Measurements from ENCODE around the gene NKX1-1.
"Not testable (repeated sequence)": the region's sequence is repeated elsewhere in the genome, so short reads cannot be mapped to it uniquely, and the experiment has no call there.

The NKX1-1 gene

DNA sequence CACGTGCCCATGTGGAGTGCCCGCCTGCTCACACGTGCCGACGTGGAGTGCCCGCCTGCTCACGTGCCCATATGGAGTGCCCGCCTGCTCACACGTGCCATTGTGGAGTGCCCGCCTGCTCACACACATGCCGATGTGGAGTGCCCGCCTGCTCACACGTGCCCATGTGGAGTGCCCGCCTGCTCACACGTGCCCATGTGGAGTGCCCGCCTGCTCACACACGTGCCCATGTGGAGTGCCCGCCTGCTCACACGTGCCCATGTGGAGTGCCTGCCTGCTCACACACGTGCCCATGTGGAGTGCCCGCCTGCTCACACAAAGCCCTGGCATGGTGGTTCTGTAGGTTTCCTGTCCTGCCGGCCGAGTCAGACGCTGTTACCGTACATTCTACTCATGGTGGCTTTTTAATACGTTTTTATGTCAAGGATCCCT, 10.8 kb downstream of the NKX1-1 start:
- H2BK5ac ChIP-seq (ENCODE audit: low read depth, low read length, poor library complexity, severe bottlenecking); H3K79me1 ChIP-seq (replicated peaks; ENCODE audit: low read length, poor library complexity, severe bottlenecking); H2BK120ac ChIP-seq (ENCODE audit: low read depth, low read length); H3K18ac ChIP-seq (ENCODE audit: low read depth in 1 of 2, low read length in 2 of 2); H2BK12ac ChIP-seq (ENCODE audit: low read length in 2 of 2); H3K27ac ChIP-seq (ENCODE audit: low read length, poor library complexity, severe bottlenecking); H3K14ac ChIP-seq (ENCODE audit: low read length in 2 of 2); H4K91ac ChIP-seq (ENCODE audit: low read length); H3K4me1 ChIP-seq (ENCODE audit: control insufficient read depth, insufficient read depth, low read depth, low read length); H3K4me2 ChIP-seq (ENCODE audit: low read length, poor library complexity, severe bottlenecking); H2BK15ac ChIP-seq (ENCODE audit: low read depth, poor library complexity, severe bottlenecking); DNase-seq; H3K9ac ChIP-seq (ENCODE audit: low read length); H3K4me3 ChIP-seq (ENCODE audit: insufficient read depth in 1 of 2, low read depth in 1 of 2, low read length in 2 of 2); H3K23ac ChIP-seq (ENCODE audit: low read length in 2 of 2); H2AK5ac ChIP-seq (ENCODE audit: low read length, severe bottlenecking); H4K8ac ChIP-seq (ENCODE audit: low read length); H3K27me3 ChIP-seq (ENCODE audit: control insufficient read depth in 1 of 2, insufficient read depth in 1 of 2, low read length in 2 of 2); H3K4ac ChIP-seq (ENCODE audit: low read depth in 1 of 2, low read length in 2 of 2); H2AFZ ChIP-seq (ENCODE audit: low read depth, low read length): not testable (repeated sequence)
- Histone ChIP-seq H3K36me3 (ENCODE audit: control insufficient read depth in 1 of 2, insufficient read depth in 2 of 2, low read depth in 1 of 2, low read length in 2 of 2) (peaks cover 29 to 38% of the 10 kb centered on the region in 2 experiments), H3K9me3 (ENCODE audit: control insufficient read depth, low read length) (peaks cover 34% of the 10 kb centered on the region)
- 97% methylated on average over 26 of the region's 26 CpGs for WGBS

DNA sequence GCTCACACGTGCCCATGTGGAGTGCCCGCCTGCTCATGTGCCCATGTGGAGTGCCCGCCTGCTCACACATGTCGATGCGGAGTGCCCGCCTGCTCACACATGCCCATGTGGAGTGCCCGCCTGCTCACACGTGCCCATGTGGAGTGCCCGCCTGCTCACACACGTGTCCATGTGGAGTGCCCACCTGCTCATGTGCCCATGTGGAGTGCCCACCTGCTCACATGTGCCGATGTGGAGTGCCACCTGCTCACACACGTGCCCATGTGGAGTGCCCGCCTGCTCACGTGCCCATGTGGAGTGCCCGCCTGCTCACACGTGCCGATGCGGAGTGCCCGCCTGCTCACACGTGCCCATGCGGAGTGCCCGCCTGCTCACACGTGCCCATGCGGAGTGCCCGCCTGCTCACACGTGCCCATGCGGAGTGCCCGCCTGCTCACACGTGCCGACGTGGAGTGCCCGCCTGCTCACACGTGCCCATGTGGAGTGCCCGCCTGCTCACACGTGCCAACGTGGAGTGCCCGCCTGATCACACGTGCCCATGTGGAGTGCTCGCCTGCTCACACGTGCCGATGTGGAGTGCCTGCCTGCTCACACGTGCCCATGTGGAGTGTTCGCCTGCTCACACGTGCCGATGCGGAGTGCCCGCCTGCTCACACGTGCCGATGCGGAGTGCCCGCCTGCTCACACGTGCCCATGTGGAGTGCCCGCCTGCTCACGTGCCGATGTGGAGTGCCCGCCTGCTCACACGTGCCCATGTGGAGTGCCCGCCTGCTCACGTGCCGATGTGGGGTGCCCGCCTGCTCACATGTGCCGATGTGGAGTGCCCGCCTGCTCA, 11.5 kb downstream of the NKX1-1 start:
- H2BK5ac ChIP-seq (ENCODE audit: low read depth, low read length, poor library complexity, severe bottlenecking); H2BK15ac ChIP-seq (ENCODE audit: low read depth, poor library complexity, severe bottlenecking); H3K9ac ChIP-seq (ENCODE audit: low read length); H2AFZ ChIP-seq (ENCODE audit: low read depth, low read length); H3K4me1 ChIP-seq (ENCODE audit: control insufficient read depth, insufficient read depth, low read depth, low read length); H4K8ac ChIP-seq (ENCODE audit: low read length); H3K23ac ChIP-seq (ENCODE audit: low read length in 2 of 2); DNase-seq; H2BK120ac ChIP-seq (ENCODE audit: low read depth, low read length); H2BK12ac ChIP-seq (ENCODE audit: low read length in 2 of 2); H3K4me3 ChIP-seq (ENCODE audit: insufficient read depth in 1 of 2, low read depth in 1 of 2, low read length in 2 of 2); H3K27me3 ChIP-seq (ENCODE audit: control insufficient read depth in 1 of 2, insufficient read depth in 1 of 2, low read length in 2 of 2); H2AK5ac ChIP-seq (ENCODE audit: low read length, severe bottlenecking); H3K18ac ChIP-seq (ENCODE audit: low read depth in 1 of 2, low read length in 2 of 2); H3K4me2 ChIP-seq (ENCODE audit: low read length, poor library complexity, severe bottlenecking); H3K14ac ChIP-seq (ENCODE audit: low read length in 2 of 2); H3K27ac ChIP-seq (ENCODE audit: low read length, poor library complexity, severe bottlenecking); H3K4ac ChIP-seq (ENCODE audit: low read depth in 1 of 2, low read length in 2 of 2); H3K79me1 ChIP-seq (replicated peaks; ENCODE audit: low read length, poor library complexity, severe bottlenecking): not testable (repeated sequence)
- Histone ChIP-seq H3K9me3 (ENCODE audit: control insufficient read depth, low read length) (peaks cover 38% of the 10 kb centered on the region), H4K91ac (ENCODE audit: low read length) (peak overlapping the region; percentile 31), H3K36me3 (ENCODE audit: control insufficient read depth in 1 of 2, insufficient read depth in 2 of 2, low read depth in 1 of 2, low read length in 2 of 2) (peaks cover 29 to 42% of the 10 kb centered on the region in 2 experiments)
- WGBS, result 97% methylated on average over 63 of the region's 63 CpGs

DNA sequence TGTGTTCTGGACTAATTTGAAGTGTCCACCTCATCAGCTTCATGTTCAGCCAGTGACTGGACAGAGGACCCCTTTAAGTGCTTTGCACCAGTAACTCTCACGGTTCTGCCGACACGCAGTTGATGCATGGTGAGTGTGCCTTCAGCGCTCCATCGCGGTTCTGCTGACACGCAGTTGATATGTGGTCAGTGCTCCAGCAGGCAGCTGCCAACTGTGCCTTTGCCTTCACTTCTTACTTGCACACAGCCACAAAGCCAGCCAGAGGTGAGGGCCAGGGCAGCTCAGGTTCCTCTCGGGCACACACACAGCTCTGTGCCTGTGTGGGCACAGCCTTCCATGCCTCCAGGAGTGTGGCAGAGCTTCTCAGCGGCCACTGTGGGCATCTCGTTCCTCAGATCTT, 12.4 kb downstream of the NKX1-1 start:
- H3K9ac ChIP-seq (ENCODE audit: low read length), result no peak overlapping the region
- H3K4me1 ChIP-seq (ENCODE audit: control insufficient read depth, insufficient read depth, low read depth, low read length), result no peaks in the 10 kb centered on the region
- H3K27me3 ChIP-seq (ENCODE audit: control insufficient read depth in 1 of 2, insufficient read depth in 1 of 2, low read length in 2 of 2), result no peaks in the 10 kb centered on the region
- no peak overlapping the region for H2BK12ac ChIP-seq (ENCODE audit: low read length in 2 of 2)
- H3K9me3 ChIP-seq (ENCODE audit: control insufficient read depth, low read length), result peaks cover 46% of the 10 kb centered on the region
- no peak overlapping the region for H3K27ac ChIP-seq (ENCODE audit: low read length, poor library complexity, severe bottlenecking)
- H3K79me1 ChIP-seq (replicated peaks; ENCODE audit: low read length, poor library complexity, severe bottlenecking), result peaks cover 1% of the 10 kb centered on the region
- H4K8ac ChIP-seq (ENCODE audit: low read length), result no peak overlapping the region
- 98% methylated on average over 8 of the region's 10 CpGs for WGBS
- H3K18ac ChIP-seq (ENCODE audit: low read depth in 1 of 2, low read length in 2 of 2), result no peak overlapping the region
- no peak overlapping the region for H2AFZ ChIP-seq (ENCODE audit: low read depth, low read length)
- H3K14ac ChIP-seq (ENCODE audit: low read length in 2 of 2), result peak overlapping the region in 1 of 2 experiments; percentile 11
- no peak overlapping the region for H3K23ac ChIP-seq (ENCODE audit: low read length in 2 of 2)
- H3K36me3 ChIP-seq (ENCODE audit: control insufficient read depth in 1 of 2, insufficient read depth in 2 of 2, low read depth in 1 of 2, low read length in 2 of 2), result peaks cover 29 to 50% of the 10 kb centered on the region in 2 experiments
- no peak overlapping the region for H2BK15ac ChIP-seq (ENCODE audit: low read depth, poor library complexity, severe bottlenecking)
- no peak overlapping the region for H2BK120ac ChIP-seq (ENCODE audit: low read depth, low read length)
- no peak overlapping the region for H3K4ac ChIP-seq (ENCODE audit: low read depth in 1 of 2, low read length in 2 of 2)
- H2BK5ac ChIP-seq (ENCODE audit: low read depth, low read length, poor library complexity, severe bottlenecking), result no peak overlapping the region
- H4K91ac ChIP-seq (ENCODE audit: low read length), result no peak overlapping the region
- H3K4me3 ChIP-seq (ENCODE audit: insufficient read depth in 1 of 2, low read depth in 1 of 2, low read length in 2 of 2), result no peak overlapping the region
- H3K4me2 ChIP-seq (ENCODE audit: low read length, poor library complexity, severe bottlenecking), result no peak overlapping the region
- no peak for DNase-seq
- no peak overlapping the region for H2AK5ac ChIP-seq (ENCODE audit: low read length, severe bottlenecking)

DNA sequence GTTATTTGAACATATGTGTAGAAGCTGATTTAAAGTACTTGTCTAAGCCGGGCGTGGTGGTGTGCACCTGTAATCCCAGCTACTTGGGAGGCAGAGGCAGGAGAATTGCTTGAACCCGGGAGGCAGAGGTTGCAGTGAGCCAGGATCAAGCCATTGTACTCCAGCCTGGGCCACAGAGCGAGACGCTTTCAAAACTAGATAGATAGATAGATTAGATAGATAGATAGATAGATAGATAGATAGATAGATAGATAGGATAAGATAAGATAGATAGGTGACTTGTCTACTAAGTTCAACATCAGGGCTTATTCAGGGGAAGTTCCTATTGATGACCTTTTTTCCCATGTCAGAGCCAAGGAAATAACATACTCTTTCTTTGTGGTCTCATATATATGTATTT, 12.9 kb downstream of the NKX1-1 start:
- H2AK5ac ChIP-seq (ENCODE audit: low read length, severe bottlenecking); H4K8ac ChIP-seq (ENCODE audit: low read length); H3K4me1 ChIP-seq (ENCODE audit: control insufficient read depth, insufficient read depth, low read depth, low read length); DNase-seq; H2BK5ac ChIP-seq (ENCODE audit: low read depth, low read length, poor library complexity, severe bottlenecking); H4K91ac ChIP-seq (ENCODE audit: low read length); H3K14ac ChIP-seq (ENCODE audit: low read length in 2 of 2); H3K9ac ChIP-seq (ENCODE audit: low read length); H3K23ac ChIP-seq (ENCODE audit: low read length in 2 of 2); H2BK15ac ChIP-seq (ENCODE audit: low read depth, poor library complexity, severe bottlenecking); H3K18ac ChIP-seq (ENCODE audit: low read depth in 1 of 2, low read length in 2 of 2); H2AFZ ChIP-seq (ENCODE audit: low read depth, low read length); H3K4me2 ChIP-seq (ENCODE audit: low read length, poor library complexity, severe bottlenecking); H2BK12ac ChIP-seq (ENCODE audit: low read length in 2 of 2); H3K79me1 ChIP-seq (replicated peaks; ENCODE audit: low read length, poor library complexity, severe bottlenecking); H3K27me3 ChIP-seq (ENCODE audit: control insufficient read depth in 1 of 2, insufficient read depth in 1 of 2, low read length in 2 of 2); H3K4me3 ChIP-seq (ENCODE audit: insufficient read depth in 1 of 2, low read depth in 1 of 2, low read length in 2 of 2); H2BK120ac ChIP-seq (ENCODE audit: low read depth, low read length); H3K4ac ChIP-seq (ENCODE audit: low read depth in 1 of 2, low read length in 2 of 2); H3K27ac ChIP-seq (ENCODE audit: low read length, poor library complexity, severe bottlenecking): not testable (repeated sequence)
- 96% methylated on average over 5 of the region's 5 CpGs for WGBS
- Histone ChIP-seq H3K9me3 (ENCODE audit: control insufficient read depth, low read length) (peaks cover 46% of the 10 kb centered on the region), H3K36me3 (ENCODE audit: control insufficient read depth in 1 of 2, insufficient read depth in 2 of 2, low read depth in 1 of 2, low read length in 2 of 2) (peaks cover 29 to 54% of the 10 kb centered on the region in 2 experiments)

Data from mesenchymal stem cell (in vitro differentiated cells and primary cell).